ENCODE results near the gene DENND1A. TPM values are rescaled to one million over a fixed set of nuclear protein-coding genes. Genes with fewer than 3 reads are reported as not detected.

DENND1A gene
- total RNA-seq, 4 donors from 2014 or later: 19.2 to 26.9 (median 24.0) TPM

GRCh38 chr9:123441769-123442168, 488.2 kb downstream of the DENND1A start:
- no peaks in the 10 kb centered on the region for H3K9me3 ChIP-seq
- intact Hi-C loops (cut with DNase I): no loop called here

GRCh38 chr9:123440256-123440655, 489.7 kb downstream of the DENND1A start:
- H3K27ac ChIP-seq (replicated peaks in 1 of 4): no peak overlapping the region
- H3K4me1 ChIP-seq: no peaks in the 10 kb centered on the region
- H3K36me3 ChIP-seq: peaks cover 27 to 52% (median 44%) of the 10 kb centered on the region in 4 donors
- DNase-seq (ENCODE audit: extremely low spot score): no peak
- no peak for TF ChIP-seq EP300 (IDR thresholded peaks at IDR 0.05)
- TF ChIP-seq CTCF (IDR thresholded peaks at IDR 0.05): no peak
- no peak for TF ChIP-seq POLR2AphosphoS5 (IDR thresholded peaks at IDR 0.05)
- TF ChIP-seq POLR2A (IDR thresholded peaks at IDR 0.05; ENCODE audit: low read depth): no peak
- no peaks in the 10 kb centered on the region for H3K9me3 ChIP-seq
- 92% methylated on average over 10 of the region's 11 CpGs for WGBS
- H3K27me3 ChIP-seq: no peaks in the 10 kb centered on the region
- H3K4me3 ChIP-seq: no peak overlapping the region
- intact Hi-C loops (cut with DNase I): no loop called here

More at GRCh38 chr9:123441769-123442168, 488.2 kb downstream of the DENND1A start:
- TF ChIP-seq POLR2AphosphoS5 (IDR thresholded peaks at IDR 0.05) (no peak), EP300 (IDR thresholded peaks at IDR 0.05) (no peak), CTCF (IDR thresholded peaks at IDR 0.05) (no peak)
- H3K36me3 ChIP-seq: peaks cover 28 to 49% (median 34%) of the 10 kb centered on the region in 4 donors
- DNase-seq (ENCODE audit: extremely low spot score): no peak
- H3K4me1 ChIP-seq: no peaks in the 10 kb centered on the region
- H3K27me3 ChIP-seq: no peaks in the 10 kb centered on the region
- H3K27ac ChIP-seq (replicated peaks in 1 of 4): no peak overlapping the region
- no peak overlapping the region for H3K4me3 ChIP-seq

- no peaks in the 10 kb centered on the region for H3K4me1 ChIP-seq
- WGBS: 80% methylated on average over 4 of the region's 4 CpGs
- intact Hi-C loops (cut with DNase I): no loop called here
- DNase-seq (ENCODE audit: extremely low spot score): no peak
- H3K27me3 ChIP-seq: no peaks in the 10 kb centered on the region
- TF ChIP-seq EP300 (IDR thresholded peaks at IDR 0.05) (no peak), CTCF (IDR thresholded peaks at IDR 0.05) (no peak), POLR2A (IDR thresholded peaks at IDR 0.05; ENCODE audit: low read depth) (no peak), POLR2AphosphoS5 (IDR thresholded peaks at IDR 0.05) (no peak)
- H3K4me3 ChIP-seq: no peak overlapping the region
- H3K36me3 ChIP-seq: peaks cover 27 to 64% (median 48%) of the 10 kb centered on the region in 4 donors
- no peak overlapping the region for H3K27ac ChIP-seq (replicated peaks in 1 of 4)
- no peaks in the 10 kb centered on the region for H3K9me3 ChIP-seq
Measured at GRCh38 chr9:123438821-123439220, 491.1 kb downstream of the DENND1A start.

GRCh38 chr9:123438321-123438720, 491.6 kb downstream of the DENND1A start:
- DNase-seq (ENCODE audit: extremely low spot score): no peak
- Histone ChIP-seq H3K4me1 (no peaks in the 10 kb centered on the region), H3K9me3 (no peaks in the 10 kb centered on the region), H3K36me3 (peaks cover 27 to 69% (median 51%) of the 10 kb centered on the region in 4 donors), H3K27ac (replicated peaks in 1 of 4) (no peak overlapping the region), H3K27me3 (no peaks in the 10 kb centered on the region), H3K4me3 (no peak overlapping the region)
- 86% methylated on average over 8 of the region's 8 CpGs for WGBS
- intact Hi-C loops (cut with DNase I): no loop called here
- TF ChIP-seq POLR2AphosphoS5 (IDR thresholded peaks at IDR 0.05) (no peak), CTCF (IDR thresholded peaks at IDR 0.05) (no peak), EP300 (IDR thresholded peaks at IDR 0.05) (no peak), POLR2A (IDR thresholded peaks at IDR 0.05; ENCODE audit: low read depth) (no peak)

- TF ChIP-seq CTCF (IDR thresholded peaks at IDR 0.05) (no peak), POLR2AphosphoS5 (IDR thresholded peaks at IDR 0.05) (no peak), POLR2A (IDR thresholded peaks at IDR 0.05; ENCODE audit: low read depth) (no peak), EP300 (IDR thresholded peaks at IDR 0.05) (no peak)
- H3K9me3 ChIP-seq: no peaks in the 10 kb centered on the region
- H3K36me3 ChIP-seq: peaks cover 27 to 80% (median 58%) of the 10 kb centered on the region in 4 donors
- no peak overlapping the region for H3K27ac ChIP-seq (replicated peaks in 1 of 4)
- no peaks in the 10 kb centered on the region for H3K27me3 ChIP-seq
- H3K4me1 ChIP-seq: no peaks in the 10 kb centered on the region
- WGBS: 97% methylated on average over 8 of the region's 8 CpGs
- no peak overlapping the region for H3K4me3 ChIP-seq
- intact Hi-C loops (cut with DNase I): no loop called here
- no peak for DNase-seq (ENCODE audit: extremely low spot score)
Measured at GRCh38 chr9:123437201-123437600, 492.7 kb downstream of the DENND1A start.
